GM21528 (cell line): ENCODE measurements around the gene TAF1B.
A peak's percentile ranks its signal among the peaks of the same experiment; 100 is the strongest.

Source experiments
- ATAC-seq: cut with Tn5 transposase; IDR thresholded peaks from one replicate; pipeline ENCODE4 v1.9.1; 2021; ENCODE audit warnings: mild to moderate bottlenecking, moderate library complexity; ENCODE audit not compliant: unreplicated experiment, low FRiP score

TAF1B gene

DNA sequence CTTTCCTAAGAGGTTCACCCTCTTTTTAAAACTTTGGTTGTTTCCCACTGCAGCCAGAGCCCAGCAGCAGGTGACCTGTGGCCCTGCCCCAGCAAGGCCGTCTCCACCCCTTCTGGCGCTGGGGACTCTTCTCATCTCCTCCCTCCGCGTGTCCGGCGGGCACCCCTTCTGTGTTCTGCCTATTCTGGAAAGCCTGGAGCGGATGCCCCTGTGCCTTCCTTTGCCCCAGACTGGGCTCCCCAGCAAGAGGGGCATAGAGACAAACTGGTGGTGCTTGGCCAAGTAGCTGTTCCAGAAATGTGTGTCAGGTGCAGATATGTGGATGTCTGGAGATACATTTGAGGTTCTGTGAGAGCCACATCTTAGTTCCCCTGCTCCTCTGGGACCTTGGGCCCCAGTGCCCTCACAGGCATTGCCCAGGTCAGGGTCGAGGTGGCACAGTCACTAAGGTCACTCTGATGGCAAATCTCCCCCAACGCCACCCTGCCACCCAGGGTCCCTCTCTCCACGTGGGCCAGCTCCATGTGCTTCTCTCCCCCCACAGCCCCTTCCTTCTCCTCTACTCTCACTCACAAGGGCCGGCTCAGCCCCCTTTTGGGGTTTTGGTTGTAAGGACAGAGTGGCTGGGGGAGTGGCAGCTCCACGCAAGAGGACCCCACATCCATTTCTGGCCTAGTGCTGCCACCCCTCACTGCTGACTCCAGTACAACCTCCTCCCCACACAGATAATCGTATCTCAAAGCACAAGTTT is 35.5 kb upstream of the TAF1B start:
- no peak for ATAC-seq

DNA sequence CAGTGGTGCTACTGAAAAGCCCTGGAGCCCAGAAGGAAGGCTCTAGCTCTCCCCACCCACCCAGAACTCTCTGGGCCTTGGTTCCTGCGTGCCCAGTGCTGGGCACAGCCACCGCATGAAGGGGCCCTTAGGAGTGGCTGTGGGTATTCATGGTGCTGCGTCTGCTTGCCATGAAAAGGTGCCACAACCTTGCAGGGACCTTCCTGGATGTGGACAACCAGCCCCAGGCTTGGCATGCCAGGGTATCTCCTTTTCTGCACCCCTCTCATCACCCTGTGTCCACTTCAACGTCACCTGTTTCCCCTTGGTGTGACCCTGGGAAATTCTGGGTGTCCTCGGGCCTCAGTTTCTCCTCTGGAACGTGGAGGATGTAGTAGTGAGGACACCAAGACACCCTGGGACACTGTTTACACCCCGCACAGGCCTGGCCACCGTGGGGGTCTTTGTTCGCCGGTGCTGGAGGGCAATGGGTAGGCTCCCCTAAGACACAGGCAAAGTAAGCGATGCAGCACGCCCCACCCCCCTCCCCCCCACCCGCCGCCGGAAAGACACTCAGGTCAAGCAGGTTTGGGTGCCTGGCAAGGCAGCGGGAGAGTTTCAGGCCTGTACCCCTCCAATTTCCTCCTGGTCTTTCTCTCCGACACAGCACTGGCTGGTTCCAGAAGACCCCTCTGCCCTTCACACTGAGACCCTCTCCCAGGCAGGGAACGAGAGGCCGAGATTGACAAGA is 34.8 kb upstream of the TAF1B start:
- ATAC-seq, result no peak

DNA sequence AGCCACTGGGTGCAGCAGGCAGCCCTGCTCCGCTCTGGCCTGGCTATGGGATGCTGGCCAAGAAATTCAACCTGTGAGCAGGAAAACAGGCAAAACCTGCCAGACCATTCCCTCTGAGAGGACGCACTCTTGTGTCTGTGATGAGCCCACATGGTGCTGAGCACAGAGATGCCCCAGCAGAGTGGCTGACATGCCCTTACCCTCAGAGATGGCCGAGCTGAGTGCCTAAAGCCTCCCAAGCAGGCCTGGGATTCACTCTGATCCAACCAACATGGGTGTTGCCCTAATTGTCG is 34.3 kb upstream of the TAF1B start:
- no peak for ATAC-seq

- no peak for ATAC-seq
These were observed 33.7 kb upstream of the TAF1B start for GRCh38 chr2:9809448-9810088.

DNA sequence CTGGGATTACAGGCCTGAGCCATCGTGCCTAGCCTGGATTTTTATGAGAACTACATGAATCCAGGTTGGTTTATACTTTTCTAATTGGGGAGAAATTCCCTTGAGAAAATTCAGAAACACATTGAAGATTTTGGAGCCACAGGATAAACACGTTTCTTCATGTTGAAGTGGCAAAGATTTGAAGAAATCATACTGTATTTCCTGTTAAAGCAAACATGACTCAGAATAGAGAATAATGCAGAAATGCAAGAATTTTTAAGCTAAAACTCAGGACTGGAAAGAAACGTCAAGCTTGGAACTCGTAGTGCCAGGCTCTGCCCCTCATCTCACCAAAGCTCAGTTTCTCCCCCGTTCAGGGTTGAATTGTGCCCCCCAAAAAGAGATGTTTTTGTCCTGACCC is 32.1 kb upstream of the TAF1B start:
- no peak for ATAC-seq

DNA sequence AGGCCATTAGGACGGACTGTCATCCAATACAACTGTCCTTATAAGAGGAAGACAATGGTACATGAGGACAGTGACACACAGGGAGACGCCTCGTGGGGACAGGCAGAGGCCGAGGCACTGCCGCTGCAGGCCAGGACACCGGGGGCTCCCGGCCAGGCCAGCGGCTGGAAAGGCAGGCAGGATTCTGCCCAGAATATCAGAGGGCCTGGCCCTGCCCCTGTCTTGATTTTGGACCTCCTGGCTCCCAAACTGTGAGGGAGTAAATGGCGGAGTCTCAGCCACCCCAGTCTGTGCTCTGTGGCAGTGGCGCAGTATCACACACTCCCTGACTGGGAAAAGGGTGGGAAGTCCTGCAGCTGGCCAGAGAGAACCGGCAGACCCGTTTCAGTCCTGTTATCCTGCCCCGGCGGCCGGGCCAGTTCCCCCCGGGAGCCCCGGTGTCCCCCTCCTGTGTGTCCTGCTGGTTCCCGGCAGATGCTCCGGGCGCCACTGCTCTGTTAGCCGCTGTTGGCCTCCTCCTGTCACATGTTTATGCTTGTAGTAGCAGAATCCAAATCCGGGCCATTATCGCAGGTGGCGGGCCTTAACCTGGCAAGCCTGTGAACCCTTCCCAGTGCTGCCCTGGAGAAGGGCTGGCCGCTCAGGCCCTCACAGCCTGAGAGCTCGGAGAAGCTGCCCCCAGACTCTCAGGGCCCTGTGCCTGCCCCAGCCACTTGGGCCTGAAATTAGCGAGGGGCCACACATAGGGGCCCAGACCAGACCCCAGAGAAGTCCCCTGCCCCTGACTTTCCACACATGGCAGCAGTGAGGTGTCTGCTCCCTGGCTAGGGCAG is 31.4 kb upstream of the TAF1B start:
- no peak for ATAC-seq

GRCh38 chr2:9812945-9813311 is 30.3 kb upstream of the TAF1B start:
- ATAC-seq, result no peak

GRCh38 chr2:9813312-9814128 is 29.8 kb upstream of the TAF1B start:
- peak; percentile 64 for ATAC-seq

DNA sequence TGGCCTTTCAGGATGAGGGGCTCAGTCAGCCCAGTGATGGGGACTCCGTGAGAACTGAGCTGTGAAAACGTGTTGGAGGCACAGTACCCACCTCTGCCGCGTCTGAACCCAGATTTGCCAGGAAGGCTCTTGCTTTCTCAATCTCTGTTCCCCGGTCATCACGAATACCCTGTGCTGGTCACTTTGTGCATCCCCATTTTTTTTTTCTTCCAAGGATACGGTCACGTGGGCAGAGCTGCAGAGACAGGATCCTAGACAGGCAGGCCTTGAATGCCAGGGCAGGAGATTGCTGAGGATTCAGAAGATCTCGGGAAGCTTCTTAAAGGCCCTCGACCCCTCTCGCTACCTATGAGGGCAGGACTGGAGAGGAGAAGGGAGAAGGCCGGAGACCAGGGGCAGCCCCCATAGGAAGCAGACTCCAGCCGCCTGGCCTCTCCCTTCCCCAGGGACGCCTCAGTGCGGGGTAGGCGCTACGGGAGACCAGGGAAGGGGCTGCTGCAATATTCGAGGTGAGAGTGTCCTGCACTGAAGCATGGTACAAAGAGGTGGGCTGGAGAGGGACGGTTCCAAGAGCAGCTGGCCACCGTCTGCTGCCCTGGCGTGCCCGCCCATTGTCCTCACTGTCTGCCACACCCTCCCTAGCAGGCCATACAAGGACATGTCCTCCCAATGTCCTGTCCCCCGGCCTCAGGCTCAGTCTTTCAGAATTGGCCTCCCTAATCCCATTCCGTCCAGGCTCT is 29.0 kb upstream of the TAF1B start:
- no peak for ATAC-seq

DNA sequence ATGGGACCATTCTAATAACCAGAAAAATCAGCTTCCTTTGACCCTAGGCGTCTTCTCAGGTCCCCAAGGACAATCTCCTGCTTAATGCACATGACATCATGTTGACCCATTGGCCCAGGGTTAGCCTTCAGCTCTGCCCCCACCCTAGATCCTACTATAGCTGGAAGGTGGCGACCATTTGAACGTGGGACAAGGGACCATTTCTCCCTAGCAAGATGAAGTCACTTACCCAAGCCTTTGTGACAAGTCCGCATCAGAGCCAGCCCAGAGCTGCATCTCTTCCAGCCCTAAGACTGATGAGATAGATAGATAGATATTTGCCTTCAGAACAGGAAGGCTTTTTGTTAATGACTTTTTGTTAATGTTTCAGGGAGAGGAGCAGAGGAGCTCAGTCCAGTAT is 28.2 kb upstream of the TAF1B start:
- no peak for ATAC-seq

GRCh38 chr2:9815844-9816279 is 27.4 kb upstream of the TAF1B start:
- ATAC-seq, result no peak

- no peak for ATAC-seq
These were observed 25.2 kb upstream of the TAF1B start for GRCh38 chr2:9818097-9818496.

DNA sequence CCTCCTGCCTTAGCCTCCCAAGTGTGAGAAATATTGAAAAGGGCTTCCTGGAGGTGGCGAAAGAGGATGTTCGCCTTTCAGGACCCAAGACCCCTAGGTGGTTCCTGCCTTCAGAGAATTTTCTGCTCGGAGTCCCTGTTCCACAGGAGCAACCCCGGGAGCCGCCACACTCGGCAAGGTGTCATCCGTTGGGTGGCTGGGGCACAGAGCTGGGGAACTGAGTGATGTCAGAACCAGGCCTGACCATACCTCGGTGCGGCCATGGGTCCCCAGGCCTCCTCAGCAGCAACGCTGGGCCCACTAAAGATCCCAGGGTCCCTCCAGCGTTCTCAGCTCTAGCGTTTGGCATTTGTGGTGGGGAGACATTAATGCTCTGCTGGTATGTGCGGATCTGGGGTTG is 23.7 kb upstream of the TAF1B start:
- no peak for ATAC-seq

DNA sequence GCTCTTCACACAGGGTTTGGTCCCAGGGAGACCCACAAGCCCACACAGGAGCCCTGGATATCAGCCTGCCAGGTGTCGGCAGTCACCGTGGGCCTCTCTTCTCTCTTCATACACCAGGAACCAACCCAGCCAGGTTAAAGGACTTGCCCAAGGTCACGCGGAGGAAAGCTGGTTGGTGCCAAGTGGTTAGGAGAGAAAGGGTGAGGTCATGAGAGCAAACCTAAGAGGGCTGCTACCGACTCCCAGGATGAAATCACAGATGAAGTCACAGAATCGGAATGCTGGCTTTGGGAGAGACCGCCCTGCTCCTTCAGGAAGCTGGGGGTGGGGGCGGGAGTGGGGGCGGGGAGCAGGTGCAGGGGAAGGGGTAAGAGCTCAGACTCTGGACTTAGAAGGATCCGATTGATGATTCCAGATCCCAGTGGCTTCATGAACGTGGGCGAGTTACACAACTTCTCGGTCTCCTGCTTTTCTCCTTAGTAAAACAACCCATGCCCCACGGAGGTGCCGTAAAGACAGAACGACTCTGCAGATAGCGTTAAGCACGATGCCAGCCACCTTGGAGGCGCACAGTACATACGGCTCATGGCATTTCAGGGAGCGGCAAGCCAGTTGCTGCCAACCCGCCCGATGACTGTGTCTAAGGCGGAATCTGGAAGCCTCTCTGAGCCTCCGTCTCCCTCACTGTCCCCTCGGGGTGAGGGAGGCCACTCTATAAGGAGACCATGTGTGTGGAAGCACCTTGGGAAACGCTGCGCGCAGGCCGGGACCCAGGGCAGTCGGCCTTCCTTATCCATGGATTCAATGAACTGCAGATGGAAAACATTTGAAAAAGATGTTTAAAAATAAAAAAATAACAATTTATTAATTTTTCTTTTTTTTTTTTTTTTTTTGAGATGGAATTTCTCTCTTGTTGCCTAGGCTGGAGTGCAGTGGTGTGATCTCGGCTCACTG is 23.0 kb upstream of the TAF1B start:
- ATAC-seq, result no peak

- ATAC-seq, result no peak
These were observed 21.3 kb upstream of the TAF1B start for GRCh38 chr2:9821805-9822445.

DNA sequence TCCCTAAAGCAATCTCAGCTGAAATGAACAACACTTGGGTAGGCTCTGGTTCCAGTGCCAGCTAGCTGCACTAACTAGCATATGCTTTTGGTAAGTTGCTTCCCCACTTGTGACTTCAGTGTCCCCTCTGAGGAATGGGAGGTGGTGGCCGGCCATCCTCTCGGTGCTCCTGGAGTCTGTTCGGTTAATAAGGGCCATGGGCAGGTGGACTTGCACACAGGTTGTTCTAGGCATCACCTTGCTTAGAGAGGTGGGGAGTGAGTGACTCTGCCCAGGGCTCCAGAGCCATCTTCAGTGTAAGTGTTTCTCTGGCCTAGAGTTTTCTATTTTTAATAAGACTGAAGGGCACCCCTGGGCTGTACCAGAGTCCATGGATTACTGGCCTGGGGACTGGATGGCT is 18.8 kb upstream of the TAF1B start:
- no peak for ATAC-seq

GRCh38 chr2:9824956-9825720 is 18.1 kb upstream of the TAF1B start:
- no peak for ATAC-seq
